ENCODE data around the gene RAD52.

Gene RAD52

DNA sequence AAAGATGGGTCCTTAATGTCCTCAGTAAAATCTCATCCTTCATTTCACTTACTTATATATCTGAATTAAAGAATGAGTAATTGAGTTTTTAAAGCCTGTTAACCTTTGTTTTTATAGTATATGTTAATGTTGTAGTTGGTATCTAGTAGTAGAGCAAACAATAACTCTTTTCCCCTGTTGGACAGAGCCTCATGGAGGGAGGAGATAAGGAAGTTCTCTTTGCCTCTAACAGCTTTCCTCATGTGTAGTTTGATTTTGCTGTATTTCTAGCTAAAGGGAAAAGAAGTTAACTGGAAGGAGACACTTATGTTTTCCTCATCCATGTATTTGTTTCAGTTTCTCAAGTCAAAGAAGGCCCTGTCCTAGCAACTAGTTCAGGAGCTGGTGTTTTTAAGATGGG is 55.3 kb downstream of the RAD52 start:
- H3K36me3 ChIP-seq (ENCODE audit: insufficient read depth, low read length), result peaks cover 13% of the 10 kb centered on the region
- H3K9me3 ChIP-seq (ENCODE audit: control insufficient read depth, insufficient read depth, low read length), result no peaks in the 10 kb centered on the region
- no peak overlapping the region for H3K9ac ChIP-seq (ENCODE audit: low read depth, low read length)
- no peaks in the 10 kb centered on the region for H3K4me1 ChIP-seq (ENCODE audit: insufficient read depth, low read length)

DNA sequence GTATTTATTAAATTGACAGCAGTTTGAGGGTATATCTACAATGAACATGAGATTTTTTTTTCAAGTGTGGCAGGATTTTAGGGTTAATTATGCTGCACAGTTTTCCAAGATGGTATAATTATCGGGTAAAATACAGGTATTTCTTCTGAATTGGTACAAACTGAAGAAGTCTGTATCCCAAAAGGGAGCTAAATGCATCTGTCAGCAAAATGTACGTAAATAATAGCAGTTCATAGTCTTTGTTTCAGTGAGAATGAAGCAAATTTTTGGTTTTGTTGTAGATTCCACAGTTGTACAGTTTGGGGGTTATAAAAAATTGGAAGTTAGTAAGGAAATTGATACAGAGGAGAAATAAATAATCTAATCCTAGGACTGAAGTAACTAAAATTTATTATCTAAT is 63.3 kb downstream of the RAD52 start:
- H3K36me3 ChIP-seq (ENCODE audit: insufficient read depth, low read length), result peaks cover 18% of the 10 kb centered on the region
- no peak overlapping the region for H3K9ac ChIP-seq (ENCODE audit: low read depth, low read length)
- no peaks in the 10 kb centered on the region for H3K4me1 ChIP-seq (ENCODE audit: insufficient read depth, low read length)
- H3K9me3 ChIP-seq (ENCODE audit: control insufficient read depth, insufficient read depth, low read length), result no peaks in the 10 kb centered on the region

DNA sequence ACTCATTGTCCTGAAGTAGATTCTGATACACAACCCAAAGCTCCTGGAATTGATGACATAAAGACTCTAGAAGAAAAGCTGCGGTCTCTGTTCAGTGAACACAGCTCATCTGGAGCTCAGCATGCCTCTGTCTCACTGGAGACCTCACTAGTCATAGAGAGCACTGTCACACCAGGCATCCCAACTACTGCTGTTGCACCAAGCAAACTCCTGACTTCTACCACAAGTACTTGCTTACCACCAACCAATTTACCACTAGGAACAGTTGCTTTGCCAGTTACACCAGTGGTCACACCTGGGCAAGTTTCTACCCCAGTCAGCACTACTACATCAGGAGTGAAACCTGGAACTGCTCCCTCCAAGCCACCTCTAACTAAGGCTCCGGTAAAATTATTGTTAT is 63.8 kb downstream of the RAD52 start:
- Histone ChIP-seq H3K36me3 (ENCODE audit: insufficient read depth, low read length) (peaks cover 23% of the 10 kb centered on the region), H3K4me1 (ENCODE audit: insufficient read depth, low read length) (no peaks in the 10 kb centered on the region), H3K9me3 (ENCODE audit: control insufficient read depth, insufficient read depth, low read length) (no peaks in the 10 kb centered on the region), H3K9ac (ENCODE audit: low read depth, low read length) (no peak overlapping the region)

- Histone ChIP-seq H3K9ac (ENCODE audit: low read depth, low read length) (no peak overlapping the region), H3K9me3 (ENCODE audit: control insufficient read depth, insufficient read depth, low read length) (no peaks in the 10 kb centered on the region), H3K36me3 (ENCODE audit: insufficient read depth, low read length) (peaks cover 24% of the 10 kb centered on the region), H3K4me1 (ENCODE audit: insufficient read depth, low read length) (no peaks in the 10 kb centered on the region)
Measured at GRCh38 chr12:884746-885414, 64.6 kb downstream of the RAD52 start.

GRCh38 chr12:880656-881055 is 68.8 kb downstream of the RAD52 start:
- peaks cover 24% of the 10 kb centered on the region for H3K36me3 ChIP-seq (ENCODE audit: insufficient read depth, low read length)
- no peaks in the 10 kb centered on the region for H3K9me3 ChIP-seq (ENCODE audit: control insufficient read depth, insufficient read depth, low read length)
- no peaks in the 10 kb centered on the region for H3K4me1 ChIP-seq (ENCODE audit: insufficient read depth, low read length)
- no peak overlapping the region for H3K9ac ChIP-seq (ENCODE audit: low read depth, low read length)

GRCh38 chr12:879641-880040 is 69.9 kb downstream of the RAD52 start:
- peaks cover 19% of the 10 kb centered on the region for H3K36me3 ChIP-seq (ENCODE audit: insufficient read depth, low read length)
- H3K9me3 ChIP-seq (ENCODE audit: control insufficient read depth, insufficient read depth, low read length), result no peaks in the 10 kb centered on the region
- H3K9ac ChIP-seq (ENCODE audit: low read depth, low read length), result no peak overlapping the region
- H3K4me1 ChIP-seq (ENCODE audit: insufficient read depth, low read length), result no peaks in the 10 kb centered on the region

- Histone ChIP-seq H3K9ac (ENCODE audit: low read depth, low read length) (no peak overlapping the region), H3K9me3 (ENCODE audit: control insufficient read depth, insufficient read depth, low read length) (no peaks in the 10 kb centered on the region), H3K4me1 (ENCODE audit: insufficient read depth, low read length) (no peaks in the 10 kb centered on the region), H3K36me3 (ENCODE audit: insufficient read depth, low read length) (peaks cover 2% of the 10 kb centered on the region; the same call in 1 of the 2 replicates)
Measured at GRCh38 chr12:873954-874353, 75.5 kb downstream of the RAD52 start.

- no peaks in the 10 kb centered on the region for H3K9me3 ChIP-seq (ENCODE audit: control insufficient read depth, insufficient read depth, low read length)
- H3K36me3 ChIP-seq (ENCODE audit: insufficient read depth, low read length), result peaks cover 2% of the 10 kb centered on the region; the same call in 1 of the 2 replicates
- no peak overlapping the region for H3K9ac ChIP-seq (ENCODE audit: low read depth, low read length)
- H3K4me1 ChIP-seq (ENCODE audit: insufficient read depth, low read length), result no peaks in the 10 kb centered on the region
Measured at GRCh38 chr12:870378-870777, 79.1 kb downstream of the RAD52 start.

- Histone ChIP-seq H3K36me3 (ENCODE audit: insufficient read depth, low read length) (peaks cover 2% of the 10 kb centered on the region; the same call in 1 of the 2 replicates), H3K9me3 (ENCODE audit: control insufficient read depth, insufficient read depth, low read length) (no peaks in the 10 kb centered on the region), H3K9ac (ENCODE audit: low read depth, low read length) (no peak overlapping the region), H3K4me1 (ENCODE audit: insufficient read depth, low read length) (no peaks in the 10 kb centered on the region)
Measured at GRCh38 chr12:868722-869121, 80.8 kb downstream of the RAD52 start.

DNA sequence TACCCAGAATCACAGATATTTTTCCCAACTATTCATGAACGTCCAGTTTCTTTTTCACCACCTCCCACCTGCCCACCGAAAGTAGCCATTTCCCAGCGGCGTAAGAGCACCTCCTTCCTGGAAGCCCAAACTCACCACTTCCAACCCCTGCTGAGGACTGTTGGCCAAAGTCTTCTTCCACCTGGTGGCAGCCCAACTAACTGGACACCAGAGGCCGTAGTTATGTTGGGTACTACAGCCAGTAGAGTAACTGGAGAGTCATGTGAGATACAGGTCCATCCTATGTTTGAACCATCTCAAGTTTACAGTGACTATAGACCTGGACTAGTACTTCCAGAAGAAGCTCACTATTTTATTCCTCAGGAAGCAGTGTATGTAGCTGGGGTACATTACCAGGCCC is 81.6 kb downstream of the RAD52 start:
- Histone ChIP-seq H3K9ac (ENCODE audit: low read depth, low read length) (no peak overlapping the region), H3K36me3 (ENCODE audit: insufficient read depth, low read length) (peaks cover 2% of the 10 kb centered on the region; the same call in 1 of the 2 replicates), H3K9me3 (ENCODE audit: control insufficient read depth, insufficient read depth, low read length) (no peaks in the 10 kb centered on the region), H3K4me1 (ENCODE audit: insufficient read depth, low read length) (no peaks in the 10 kb centered on the region)

DNA sequence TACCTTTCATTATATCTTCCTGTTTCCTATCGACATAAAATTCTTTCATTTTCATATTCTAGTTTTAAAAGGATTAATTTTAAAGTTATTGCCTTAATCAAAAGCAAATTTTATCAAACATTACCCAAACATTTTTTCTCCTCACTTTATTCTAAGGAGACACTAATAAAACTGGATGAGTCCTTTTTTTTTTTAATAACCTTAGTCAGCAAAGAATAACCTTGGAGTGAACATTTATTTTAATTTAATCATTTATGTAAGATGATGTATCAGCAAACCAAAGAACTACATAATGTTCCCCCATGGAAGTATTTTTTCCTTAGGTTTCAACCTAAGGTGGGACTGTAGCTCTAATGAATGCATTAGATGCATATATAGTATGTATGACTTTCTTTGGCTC is 83.9 kb downstream of the RAD52 start:
- H3K9ac ChIP-seq (ENCODE audit: low read depth, low read length), result no peak overlapping the region
- no peaks in the 10 kb centered on the region for H3K4me1 ChIP-seq (ENCODE audit: insufficient read depth, low read length)
- peaks cover 6% of the 10 kb centered on the region; the same call in 1 of the 2 replicates for H3K36me3 ChIP-seq (ENCODE audit: insufficient read depth, low read length)
- no peaks in the 10 kb centered on the region for H3K9me3 ChIP-seq (ENCODE audit: control insufficient read depth, insufficient read depth, low read length)

GRCh38 chr12:863285-863684 is 86.2 kb downstream of the RAD52 start:
- peaks cover 8% of the 10 kb centered on the region; the same call in 1 of the 2 replicates for H3K36me3 ChIP-seq (ENCODE audit: insufficient read depth, low read length)

GRCh38 chr12:862303-862911 is 87.1 kb downstream of the RAD52 start:
- H3K9me3 ChIP-seq (ENCODE audit: control insufficient read depth, insufficient read depth, low read length), result no peaks in the 10 kb centered on the region
- H3K9ac ChIP-seq (ENCODE audit: low read depth, low read length), result no peak overlapping the region
- no peaks in the 10 kb centered on the region for H3K4me1 ChIP-seq (ENCODE audit: insufficient read depth, low read length)
- H3K36me3 ChIP-seq (ENCODE audit: insufficient read depth, low read length), result peaks cover 8% of the 10 kb centered on the region; the same call in 1 of the 2 replicates

More at GRCh38 chr12:863285-863684, 86.2 kb downstream of the RAD52 start:
- Histone ChIP-seq H3K4me1 (ENCODE audit: insufficient read depth, low read length) (no peaks in the 10 kb centered on the region), H3K9ac (ENCODE audit: low read depth, low read length) (no peak overlapping the region), H3K9me3 (ENCODE audit: control insufficient read depth, insufficient read depth, low read length) (no peaks in the 10 kb centered on the region)
